Gastroesophageal sphincter (tissue), 3 donors: ENCODE data around the gene IL18RAP.

Source experiments
- EP300 ChIP-seq: sonication (generic); formaldehyde crosslinking; IDR thresholded peaks from one replicate; pipeline ENCODE4 v1.6.1; 2017; ENCODE audit warnings: antibody characterized with exemption, mild to moderate bottlenecking
- POLR2AphosphoS5 ChIP-seq: sonication (generic); formaldehyde crosslinking; IDR thresholded peaks from one replicate; pipeline ENCODE4 v1.6.1; 2017; ENCODE audit warnings: antibody characterized with exemption
- TF ChIP-seq, protein P1 (sequence below), 4 experiments: fragments of 200-600 bp in 2 of 4; fragments of 450-650 bp in 2 of 4; sonication (generic) in 1 of 4; IDR thresholded peaks; one replicate each; pipeline ENCODE4 v1.5.1; 2017 to 2019; ENCODE audit warnings: antibody characterized with exemption in 4 of 4, mild to moderate bottlenecking in 2 of 4, moderate library complexity in 2 of 4

DNA sequence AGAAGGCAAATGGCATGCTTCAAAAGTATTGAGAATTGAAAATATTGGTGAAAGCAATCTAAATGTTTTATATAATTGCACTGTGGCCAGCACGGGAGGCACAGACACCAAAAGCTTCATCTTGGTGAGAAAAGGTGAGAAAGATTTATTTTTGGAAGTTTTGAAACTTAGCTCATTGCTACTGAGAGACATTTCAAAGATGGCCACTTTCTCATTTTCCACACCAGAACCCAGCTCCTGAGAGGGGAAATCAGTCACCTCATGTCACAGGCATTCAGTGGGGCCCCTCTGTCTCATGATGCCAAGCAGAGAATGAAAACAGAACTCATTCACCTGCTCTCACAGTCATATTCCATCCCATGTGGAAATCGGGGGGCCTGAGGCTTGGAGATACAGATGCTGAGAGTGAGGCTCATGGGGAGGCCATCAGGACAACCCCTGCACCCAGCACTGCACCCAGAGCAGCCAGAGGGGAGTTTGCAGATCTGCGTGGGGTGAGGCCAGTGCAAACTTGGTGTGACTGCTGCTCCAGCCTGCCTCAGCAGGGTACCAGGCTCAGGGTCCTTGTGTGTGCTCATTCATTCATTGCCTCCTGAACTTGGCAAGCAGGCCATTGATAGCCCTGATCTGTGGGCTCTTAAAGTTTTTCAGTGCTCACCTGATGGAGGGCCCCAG lies 36.0 kb upstream of the IL18RAP start:
- no peak for TF ChIP-seq EP300
- TF ChIP-seq, protein P1, sequence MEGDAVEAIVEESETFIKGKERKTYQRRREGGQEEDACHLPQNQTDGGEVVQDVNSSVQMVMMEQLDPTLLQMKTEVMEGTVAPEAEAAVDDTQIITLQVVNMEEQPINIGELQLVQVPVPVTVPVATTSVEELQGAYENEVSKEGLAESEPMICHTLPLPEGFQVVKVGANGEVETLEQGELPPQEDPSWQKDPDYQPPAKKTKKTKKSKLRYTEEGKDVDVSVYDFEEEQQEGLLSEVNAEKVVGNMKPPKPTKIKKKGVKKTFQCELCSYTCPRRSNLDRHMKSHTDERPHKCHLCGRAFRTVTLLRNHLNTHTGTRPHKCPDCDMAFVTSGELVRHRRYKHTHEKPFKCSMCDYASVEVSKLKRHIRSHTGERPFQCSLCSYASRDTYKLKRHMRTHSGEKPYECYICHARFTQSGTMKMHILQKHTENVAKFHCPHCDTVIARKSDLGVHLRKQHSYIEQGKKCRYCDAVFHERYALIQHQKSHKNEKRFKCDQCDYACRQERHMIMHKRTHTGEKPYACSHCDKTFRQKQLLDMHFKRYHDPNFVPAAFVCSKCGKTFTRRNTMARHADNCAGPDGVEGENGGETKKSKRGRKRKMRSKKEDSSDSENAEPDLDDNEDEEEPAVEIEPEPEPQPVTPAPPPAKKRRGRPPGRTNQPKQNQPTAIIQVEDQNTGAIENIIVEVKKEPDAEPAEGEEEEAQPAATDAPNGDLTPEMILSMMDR (IDR thresholded peaks at IDR 0.05) = no peak
- TF ChIP-seq POLR2AphosphoS5 = no peak
